HUES48 (cell line): ENCODE data around the gene ANO10.

ENCODE experiments used
- H3K27ac ChIP-seq: one replicate; pipeline ENCODE4 v1.7.0; 2013; ENCODE audit warnings: low read depth, low read length, inconsistent platforms
- H3K27me3 ChIP-seq: 2 replicates; pipeline ENCODE4 v1.6.1; 2013; ENCODE audit warnings: mild to moderate bottlenecking, low read length; ENCODE audit not compliant: control insufficient read depth, insufficient read depth
- H3K36me3 ChIP-seq: 2 replicates; pipeline ENCODE4 v1.6.1; 2013; ENCODE audit warnings: low read length; ENCODE audit not compliant: control insufficient read depth, insufficient read depth
- H3K4me1 ChIP-seq: 2 replicates; pipeline ENCODE4 v1.6.1; 2013; ENCODE audit warnings: mild to moderate bottlenecking, low read length; ENCODE audit not compliant: control insufficient read depth, insufficient read depth
- H3K4me3 ChIP-seq: 2 replicates; pipeline ENCODE4 v1.5.1; 2013; ENCODE audit warnings: mild to moderate bottlenecking, low read depth, low read length
- H3K9ac ChIP-seq: 2 replicates; pipeline ENCODE4 v1.6.1; 2013; ENCODE audit warnings: mild to moderate bottlenecking, low read depth, low read length, moderate library complexity
- H3K9me3 ChIP-seq: 2 replicates; pipeline ENCODE4 v1.6.1; 2013; ENCODE audit warnings: low read length; ENCODE audit not compliant: control insufficient read depth, insufficient read depth

Gene ANO10

DNA sequence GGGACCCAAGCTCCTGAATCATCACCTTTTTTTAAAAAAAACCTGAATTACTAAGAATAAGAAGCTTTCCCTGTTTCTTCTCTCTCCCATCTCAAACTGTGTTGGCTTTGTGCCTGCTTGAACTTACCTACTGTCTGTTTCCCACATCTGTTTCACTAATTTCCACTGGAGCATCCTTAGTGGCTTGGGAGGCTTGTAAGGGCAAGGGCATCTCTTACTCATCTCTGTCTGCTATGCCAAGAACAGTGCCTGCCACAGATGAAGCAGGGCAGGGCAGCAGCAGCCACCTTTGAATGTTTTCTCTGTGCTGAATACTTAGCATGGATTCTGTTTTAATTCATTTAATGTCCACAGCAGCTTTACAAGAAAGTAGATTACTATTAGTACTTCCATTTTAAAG is 293.2 kb downstream of the ANO10 start:
- Histone ChIP-seq H3K4me1 (peaks cover 11% of the 10 kb centered on the region), H3K27ac (no peak overlapping the region), H3K27me3 (no peaks in the 10 kb centered on the region), H3K9me3 (no peaks in the 10 kb centered on the region), H3K36me3 (no peaks in the 10 kb centered on the region; the same call in 1 of the 2 replicates), H3K9ac (no peak overlapping the region), H3K4me3 (no peak overlapping the region)

GRCh38 chr3:43327582-43327979 is 294.2 kb downstream of the ANO10 start:
- no peaks in the 10 kb centered on the region for H3K36me3 ChIP-seq
- peaks cover 11% of the 10 kb centered on the region for H3K4me1 ChIP-seq
- no peak overlapping the region for H3K4me3 ChIP-seq
- no peaks in the 10 kb centered on the region for H3K27me3 ChIP-seq
- H3K9me3 ChIP-seq, result no peaks in the 10 kb centered on the region
- no peak overlapping the region for H3K27ac ChIP-seq
- no peak overlapping the region for H3K9ac ChIP-seq

DNA sequence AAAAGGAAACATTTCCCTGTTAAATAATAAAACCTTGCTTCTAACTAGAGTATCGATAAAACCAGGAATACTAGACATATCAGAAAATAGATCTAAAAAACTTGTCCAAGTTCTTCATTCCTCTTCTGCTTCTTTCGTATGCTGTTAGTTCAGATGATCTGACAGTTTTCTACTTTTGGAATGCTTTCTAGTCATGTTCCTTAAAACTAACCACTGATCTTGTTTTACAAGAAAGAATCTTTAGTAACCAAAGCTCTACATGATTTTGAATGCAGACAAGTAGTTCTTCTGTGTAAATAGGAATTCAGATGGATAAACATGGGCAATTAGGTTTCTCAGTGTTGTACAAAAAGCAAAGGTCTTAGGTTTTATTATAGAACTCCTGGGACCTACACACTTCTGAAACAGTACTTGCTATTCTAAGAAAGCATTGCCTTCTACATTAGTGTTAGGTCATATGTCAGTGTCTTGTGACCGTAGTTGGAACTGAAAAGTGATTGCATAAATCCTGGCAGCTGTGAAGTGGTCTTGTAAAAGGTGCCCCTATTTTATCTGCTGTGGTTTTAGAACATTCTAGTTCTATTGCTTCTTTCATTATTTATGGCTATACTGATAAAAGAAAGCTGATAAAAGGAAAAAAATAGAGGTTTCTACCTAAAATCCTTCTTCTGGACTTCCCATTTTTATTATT is 294.8 kb downstream of the ANO10 start:
- no peaks in the 10 kb centered on the region for H3K27me3 ChIP-seq
- H3K4me3 ChIP-seq, result no peak overlapping the region
- H3K27ac ChIP-seq, result no peak overlapping the region
- no peaks in the 10 kb centered on the region for H3K36me3 ChIP-seq
- no peaks in the 10 kb centered on the region for H3K9me3 ChIP-seq
- no peak overlapping the region for H3K9ac ChIP-seq
- peaks cover 11% of the 10 kb centered on the region for H3K4me1 ChIP-seq

GRCh38 chr3:43323541-43323940 is 298.3 kb downstream of the ANO10 start:
- Histone ChIP-seq H3K27me3 (no peaks in the 10 kb centered on the region), H3K4me3 (no peak overlapping the region), H3K9ac (no peak overlapping the region), H3K9me3 (no peaks in the 10 kb centered on the region), H3K36me3 (no peaks in the 10 kb centered on the region), H3K4me1 (peaks cover 8% of the 10 kb centered on the region; the same call in 1 of the 2 replicates), H3K27ac (no peak overlapping the region)

DNA sequence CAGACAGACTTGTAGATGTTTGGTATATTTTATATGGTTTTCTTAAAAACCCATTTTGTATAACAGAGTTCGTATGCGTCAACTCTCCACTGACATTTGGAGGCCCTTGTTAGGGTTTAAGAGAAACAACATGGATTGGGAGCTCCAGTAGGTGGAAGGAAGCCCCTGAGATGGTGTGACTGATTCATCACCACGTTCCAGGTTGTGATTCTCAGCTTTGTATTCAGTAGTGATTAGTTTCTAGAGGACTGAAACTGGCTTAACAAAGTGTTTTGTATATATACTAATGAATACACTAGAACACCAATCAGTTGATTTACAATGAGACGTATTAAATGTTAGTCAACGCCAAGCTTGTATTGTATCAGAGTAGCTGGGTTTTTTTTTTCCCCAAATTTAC is 301.5 kb downstream of the ANO10 start:
- no peak overlapping the region for H3K9ac ChIP-seq
- H3K4me1 ChIP-seq, result peaks cover 34% of the 10 kb centered on the region
- H3K4me3 ChIP-seq, result no peak overlapping the region
- no peaks in the 10 kb centered on the region for H3K36me3 ChIP-seq
- H3K27me3 ChIP-seq, result no peaks in the 10 kb centered on the region
- H3K27ac ChIP-seq, result no peak overlapping the region
- no peaks in the 10 kb centered on the region for H3K9me3 ChIP-seq

- Histone ChIP-seq H3K36me3 (no peaks in the 10 kb centered on the region), H3K27me3 (no peaks in the 10 kb centered on the region), H3K9me3 (no peaks in the 10 kb centered on the region), H3K4me1 (peaks cover 34% of the 10 kb centered on the region), H3K9ac (no peak overlapping the region), H3K4me3 (no peak overlapping the region), H3K27ac (no peak overlapping the region)
These were observed 302.0 kb downstream of the ANO10 start for GRCh38 chr3:43319794-43320193.

DNA sequence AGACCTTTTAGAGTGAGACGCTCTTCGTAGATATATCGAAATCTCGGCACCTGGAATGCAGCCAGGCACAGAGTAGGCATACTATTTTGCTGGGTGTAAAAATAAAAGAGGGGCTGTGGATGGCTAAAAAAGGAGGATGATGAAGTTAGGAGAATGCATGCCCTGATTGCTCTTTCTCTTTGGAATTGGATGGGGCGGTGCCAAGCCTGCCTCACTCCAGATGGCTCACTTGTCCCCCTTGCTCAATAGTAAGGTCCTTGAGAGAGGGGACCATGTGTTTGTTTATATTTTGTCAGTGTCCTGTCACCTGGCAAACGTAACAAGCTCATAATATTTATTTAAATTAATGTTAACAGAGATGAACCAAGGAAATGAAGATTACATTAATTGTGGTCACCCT is 302.4 kb downstream of the ANO10 start:
- peaks cover 34% of the 10 kb centered on the region for H3K4me1 ChIP-seq
- H3K36me3 ChIP-seq, result no peaks in the 10 kb centered on the region
- H3K27ac ChIP-seq, result no peak overlapping the region
- no peaks in the 10 kb centered on the region for H3K27me3 ChIP-seq
- H3K4me3 ChIP-seq, result no peak overlapping the region
- no peak overlapping the region for H3K9ac ChIP-seq
- H3K9me3 ChIP-seq, result no peaks in the 10 kb centered on the region

DNA sequence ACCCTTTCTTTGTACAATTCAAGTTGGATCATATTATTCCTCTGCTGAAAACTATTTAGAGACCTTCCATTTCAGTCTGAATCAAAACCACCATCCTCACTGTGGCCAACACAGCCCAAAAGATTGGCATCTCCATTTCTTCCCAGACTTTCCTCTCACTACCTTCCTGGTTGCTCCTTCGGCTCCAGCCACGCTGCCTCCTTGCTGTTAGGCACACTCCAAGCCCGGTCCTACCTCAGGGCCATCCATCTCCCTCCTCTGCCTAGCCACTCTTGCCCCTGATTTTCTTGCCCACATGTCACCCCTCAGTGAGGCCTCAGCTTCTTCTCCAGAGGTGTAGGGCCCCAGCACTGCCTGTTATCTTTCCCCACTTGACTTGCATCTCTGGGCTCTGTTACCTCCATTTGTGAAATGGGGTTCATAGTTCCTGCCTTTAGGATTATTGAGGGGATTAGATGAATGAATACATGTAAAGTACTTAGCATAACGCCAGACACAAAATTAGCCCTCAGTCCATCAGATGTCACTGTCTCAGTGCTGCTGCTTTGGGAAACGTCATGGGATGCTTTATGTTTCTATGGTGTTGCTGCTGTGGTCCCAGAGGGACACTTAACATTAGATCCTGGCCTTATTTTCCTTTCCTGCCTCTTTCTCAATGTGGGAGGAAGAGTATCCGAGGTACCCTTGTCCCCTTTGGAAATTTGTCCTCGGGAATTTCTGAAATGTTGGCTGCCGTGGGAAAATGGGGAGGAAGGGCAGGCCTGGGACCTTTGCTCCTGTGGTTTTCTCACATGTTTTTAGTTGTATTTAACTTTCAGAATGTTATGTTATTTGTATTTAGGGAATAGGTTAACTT is 304.1 kb downstream of the ANO10 start:
- Histone ChIP-seq H3K9me3 (no peaks in the 10 kb centered on the region), H3K27ac (peak overlapping the region; percentile 29), H3K4me3 (no peak overlapping the region), H3K9ac (no peak overlapping the region), H3K27me3 (no peaks in the 10 kb centered on the region), H3K36me3 (no peaks in the 10 kb centered on the region), H3K4me1 (peaks cover 34% of the 10 kb centered on the region)

- Histone ChIP-seq H3K4me1 (peaks cover 34% of the 10 kb centered on the region), H3K36me3 (no peaks in the 10 kb centered on the region)
These were observed 304.9 kb downstream of the ANO10 start for GRCh38 chr3:43316783-43317460.

More at GRCh38 chr3:43316783-43317460, 304.9 kb downstream of the ANO10 start:
- Histone ChIP-seq H3K9me3 (no peaks in the 10 kb centered on the region), H3K9ac (no peak overlapping the region), H3K27me3 (no peaks in the 10 kb centered on the region), H3K27ac (peak overlapping the region; percentile 29), H3K4me3 (no peak overlapping the region)
